ENCODE results near the gene ALKBH5. TPM values are rescaled to one million over a fixed set of nuclear protein-coding genes. Genes with fewer than 3 reads are reported as not detected.

ALKBH5 gene
- total RNA-seq, 4 donors from 2014 or later: 56.0 to 87.2 (median 76.4) TPM

GRCh38 chr17:18226284-18226945 is 42.8 kb downstream of the ALKBH5 start:
- no peak for DNase-seq (ENCODE audit: low spot score in 2 of 2)
- intact Hi-C loops (cut with DNase I; ENCODE audit: low total_unique reads): no loop called here
- peak overlapping the region; percentile 33 for H3K4me3 ChIP-seq (ENCODE audit: low read depth, poor library complexity, severe bottlenecking)
- 19 to 22% methylated on average over 16 of the region's 16 CpGs for WGBS, 2 donors
- no peak for TF ChIP-seq POLR2A (IDR thresholded peaks at IDR 0.05)
- TF ChIP-seq CTCF (IDR thresholded peaks at IDR 0.05): no peak

- H3K4me3 ChIP-seq (ENCODE audit: low read depth, poor library complexity, severe bottlenecking): no peak overlapping the region
- intact Hi-C loops (cut with DNase I; ENCODE audit: low total_unique reads): no loop called here
- WGBS, 2 donors: 96 to 99% methylated on average over 5 of the region's 5 CpGs
- TF ChIP-seq CTCF (IDR thresholded peaks at IDR 0.05) (no peak), POLR2A (IDR thresholded peaks at IDR 0.05) (no peak)
- no peak for DNase-seq (ENCODE audit: low spot score in 2 of 2)
Measured at GRCh38 chr17:18227635-18228034, 44.0 kb downstream of the ALKBH5 start.

DNA sequence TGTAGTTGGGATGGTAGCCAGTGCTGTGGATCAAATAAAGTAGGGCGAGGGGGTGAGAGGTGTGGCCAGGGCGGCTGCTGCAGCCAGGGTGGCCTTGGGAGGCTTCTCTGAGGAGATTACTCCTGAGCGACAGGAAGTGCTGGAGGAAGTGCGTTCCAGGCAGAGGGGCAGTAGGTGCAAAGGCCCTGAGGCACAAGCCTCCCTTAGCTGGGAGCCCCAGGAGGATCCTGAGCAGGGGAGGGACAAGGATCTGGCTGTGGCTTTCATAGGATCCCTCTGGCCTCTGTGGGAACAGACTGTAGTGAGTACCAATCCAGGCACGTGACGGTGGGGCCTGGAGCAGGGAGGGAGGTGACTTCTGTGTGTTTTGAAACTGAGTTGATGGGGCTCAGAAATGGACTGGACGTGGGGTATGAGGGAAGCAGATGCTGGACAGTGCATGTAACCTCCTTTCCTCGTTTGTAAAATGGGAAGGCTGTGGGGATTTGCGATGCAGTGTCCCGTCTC is 44.6 kb downstream of the ALKBH5 start:
- no peak for DNase-seq (ENCODE audit: low spot score in 2 of 2)
- TF ChIP-seq POLR2A (IDR thresholded peaks at IDR 0.05) (no peak), CTCF (IDR thresholded peaks at IDR 0.05) (no peak)
- intact Hi-C loops (cut with DNase I; ENCODE audit: low total_unique reads): no loop called here
- 82 to 90% methylated on average over 10 of the region's 10 CpGs for WGBS, 2 donors
- H3K4me3 ChIP-seq (ENCODE audit: low read depth, poor library complexity, severe bottlenecking): no peak overlapping the region

DNA sequence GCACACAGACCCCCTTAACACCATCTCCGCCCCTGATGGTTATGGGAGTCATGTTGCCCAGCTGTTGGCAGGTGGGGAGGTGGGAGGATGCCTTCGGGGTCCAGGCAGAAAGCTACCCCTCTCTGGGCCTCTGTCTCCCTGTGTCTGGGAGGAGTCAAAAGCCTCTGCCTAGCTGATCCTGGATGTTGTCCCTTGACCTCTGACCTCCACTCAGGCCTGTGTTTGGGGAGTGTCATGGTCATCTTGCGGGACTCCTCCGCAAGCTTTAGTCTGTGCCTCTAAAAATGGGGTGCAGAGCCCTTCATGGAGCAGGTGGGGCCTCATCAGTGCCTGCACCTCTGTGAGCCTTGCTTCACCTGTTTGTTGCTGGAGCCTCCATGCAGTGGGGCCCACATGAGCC is 45.6 kb downstream of the ALKBH5 start:
- no peak overlapping the region for H3K4me3 ChIP-seq (ENCODE audit: low read depth, poor library complexity, severe bottlenecking)
- 77 to 80% methylated on average over 4 of the region's 4 CpGs for WGBS, 2 donors
- TF ChIP-seq CTCF (IDR thresholded peaks at IDR 0.05): no peak
- TF ChIP-seq POLR2A (IDR thresholded peaks at IDR 0.05): no peak
- no peak for DNase-seq (ENCODE audit: low spot score in 2 of 2)
- intact Hi-C loops (cut with DNase I; ENCODE audit: low total_unique reads): no loop called here

DNA sequence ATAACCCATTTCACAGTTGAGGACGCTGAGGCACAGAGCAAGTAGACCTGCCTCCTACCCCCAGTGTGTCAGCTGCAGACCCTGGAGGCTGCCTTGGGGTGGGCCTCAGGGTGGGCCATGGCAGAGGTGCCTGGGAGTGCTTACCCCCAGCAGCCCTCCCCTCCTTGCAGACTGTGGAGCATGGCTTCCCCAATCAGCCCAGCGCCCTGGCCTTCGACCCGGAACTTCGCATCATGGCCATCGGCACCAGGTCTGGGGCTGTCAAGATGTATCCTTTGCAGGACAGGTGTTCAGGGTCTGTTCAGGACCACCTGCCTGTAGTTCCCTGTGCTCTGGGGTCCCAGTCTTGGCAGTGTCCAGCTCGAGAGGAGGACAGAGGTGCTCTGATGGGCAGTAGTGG is 46.1 kb downstream of the ALKBH5 start:
- WGBS, 2 donors: 95 to 98% methylated on average over 6 to 7 of the region's 7 CpGs
- no peak overlapping the region for H3K4me3 ChIP-seq (ENCODE audit: low read depth, poor library complexity, severe bottlenecking)
- no peak for TF ChIP-seq POLR2A (IDR thresholded peaks at IDR 0.05)
- no peak for DNase-seq (ENCODE audit: low spot score in 2 of 2)
- intact Hi-C loops (cut with DNase I; ENCODE audit: low total_unique reads): no loop called here

DNA sequence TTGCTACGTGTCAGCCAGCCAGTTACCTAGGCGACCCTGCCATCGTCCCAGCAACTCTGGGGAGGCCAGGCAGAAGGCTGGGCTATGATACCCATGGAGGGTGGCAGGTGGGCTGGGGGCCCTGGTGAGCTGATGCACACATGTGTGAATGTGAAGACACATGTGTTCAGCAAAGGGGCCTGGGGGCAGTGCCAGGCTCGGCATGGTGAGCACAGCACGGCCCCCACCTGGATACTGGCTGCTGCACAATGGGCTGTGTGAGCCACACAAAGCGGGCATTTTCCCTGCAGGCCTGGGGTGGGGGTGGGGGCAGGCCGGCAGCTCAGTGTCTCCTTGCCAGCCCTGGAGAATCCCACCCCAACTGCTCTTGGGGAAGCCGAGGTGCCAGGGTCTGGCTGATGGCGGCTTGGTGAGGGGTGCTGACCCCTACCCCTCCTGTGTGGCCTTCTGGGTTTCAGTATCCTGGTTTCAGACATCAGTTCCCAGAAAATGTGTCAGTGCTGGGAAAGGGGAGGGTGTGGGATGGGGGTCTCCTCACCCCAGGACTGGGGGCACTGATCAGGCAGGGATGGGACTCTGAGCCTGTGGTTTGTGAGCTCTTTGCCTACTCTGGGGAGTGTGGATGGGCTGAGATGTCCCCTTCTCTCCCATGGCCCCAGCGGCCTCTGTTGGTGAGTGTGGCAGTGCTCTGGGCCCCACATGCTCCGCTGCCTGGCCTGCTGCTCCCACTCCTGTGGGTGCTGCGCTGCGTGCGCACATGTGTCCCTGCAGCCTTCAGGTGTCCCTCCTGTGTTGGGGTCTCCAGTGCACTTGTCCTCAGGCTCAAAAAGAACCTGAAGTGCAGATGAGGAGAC is 46.9 kb downstream of the ALKBH5 start:
- intact Hi-C loops (cut with DNase I; ENCODE audit: low total_unique reads): no loop called here
- TF ChIP-seq POLR2A (IDR thresholded peaks at IDR 0.05): no peak
- TF ChIP-seq CTCF (IDR thresholded peaks at IDR 0.05): no peak
- 81 to 85% methylated on average over 12 of the region's 14 CpGs for WGBS, 2 donors
- H3K4me3 ChIP-seq (ENCODE audit: low read depth, poor library complexity, severe bottlenecking): no peak overlapping the region
- DNase-seq (ENCODE audit: low spot score in 2 of 2): no peak
